ENCODE measurements around the gene DDIT4.
"Not testable (repeated sequence)": the region's sequence is repeated elsewhere in the genome, so short reads cannot be mapped to it uniquely, and the experiment has no call there.

Gene DDIT4, protein sequence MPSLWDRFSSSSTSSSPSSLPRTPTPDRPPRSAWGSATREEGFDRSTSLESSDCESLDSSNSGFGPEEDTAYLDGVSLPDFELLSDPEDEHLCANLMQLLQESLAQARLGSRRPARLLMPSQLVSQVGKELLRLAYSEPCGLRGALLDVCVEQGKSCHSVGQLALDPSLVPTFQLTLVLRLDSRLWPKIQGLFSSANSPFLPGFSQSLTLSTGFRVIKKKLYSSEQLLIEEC

DNA sequence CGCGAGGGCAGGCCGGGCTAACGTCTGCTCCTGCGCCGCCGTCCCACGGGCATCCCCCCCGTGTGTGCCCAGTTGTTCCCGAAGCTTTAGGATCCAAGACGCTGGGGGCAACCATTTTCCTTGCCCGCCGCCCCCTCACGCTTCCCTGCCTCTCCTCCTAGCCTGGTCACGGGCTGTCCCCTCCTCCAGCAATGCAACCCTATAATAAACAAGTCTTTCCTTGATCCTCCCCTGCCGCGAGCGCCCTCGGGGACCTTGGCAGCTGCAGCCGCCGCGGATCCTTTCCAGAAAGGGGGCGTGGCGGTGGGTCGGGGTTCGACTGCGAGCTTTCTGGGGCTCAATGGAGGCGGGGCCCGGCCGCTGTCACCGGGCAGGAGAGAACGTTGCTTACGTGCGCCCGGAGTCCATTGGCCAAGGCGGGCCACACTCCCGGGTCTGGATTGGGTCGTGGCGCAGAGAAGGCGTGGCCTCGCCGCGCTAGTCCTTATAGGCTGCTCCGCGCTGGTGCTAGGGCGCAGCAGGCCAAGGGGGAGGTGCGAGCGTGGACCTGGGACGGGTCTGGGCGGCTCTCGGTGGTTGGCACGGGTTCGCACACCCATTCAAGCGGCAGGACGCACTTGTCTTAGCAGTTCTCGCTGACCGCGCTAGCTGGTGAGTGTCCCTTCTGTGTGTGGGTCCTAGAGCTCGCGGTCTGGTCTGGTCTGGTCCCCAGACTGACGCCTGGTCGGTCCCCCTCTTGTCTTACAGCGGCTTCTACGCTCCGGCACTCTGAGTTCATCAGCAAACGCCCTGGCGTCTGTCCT is at the start of gene DDIT4:
DDIT4 (plus strand) TSS at position 515 of the 803 bp plus-strand sequence. CDS start 293 bp downstream, outside the sequence.
- peak; percentile 98 for DNase-seq

DNA sequence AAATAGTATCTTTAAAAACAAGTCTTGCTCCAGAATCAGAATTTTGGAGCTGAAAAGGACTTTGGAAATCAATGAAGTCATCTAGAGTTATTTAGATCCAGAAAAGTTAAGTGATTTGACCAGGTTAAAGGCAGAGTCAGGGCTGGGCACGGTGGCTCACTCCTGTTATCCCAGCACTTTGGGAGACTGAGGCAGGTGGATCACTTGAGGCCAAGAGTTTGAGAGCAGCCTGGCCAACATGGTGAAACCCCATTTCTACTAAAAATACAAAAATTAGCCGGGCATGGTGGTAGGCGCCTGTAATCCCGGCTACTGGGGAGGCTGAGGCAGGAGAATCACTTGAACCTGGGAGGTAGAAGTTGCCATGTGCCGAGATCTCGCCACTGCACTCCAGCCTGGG is 49.5 kb upstream of the DDIT4 start:
- not testable (repeated sequence) for DNase-seq

DNA sequence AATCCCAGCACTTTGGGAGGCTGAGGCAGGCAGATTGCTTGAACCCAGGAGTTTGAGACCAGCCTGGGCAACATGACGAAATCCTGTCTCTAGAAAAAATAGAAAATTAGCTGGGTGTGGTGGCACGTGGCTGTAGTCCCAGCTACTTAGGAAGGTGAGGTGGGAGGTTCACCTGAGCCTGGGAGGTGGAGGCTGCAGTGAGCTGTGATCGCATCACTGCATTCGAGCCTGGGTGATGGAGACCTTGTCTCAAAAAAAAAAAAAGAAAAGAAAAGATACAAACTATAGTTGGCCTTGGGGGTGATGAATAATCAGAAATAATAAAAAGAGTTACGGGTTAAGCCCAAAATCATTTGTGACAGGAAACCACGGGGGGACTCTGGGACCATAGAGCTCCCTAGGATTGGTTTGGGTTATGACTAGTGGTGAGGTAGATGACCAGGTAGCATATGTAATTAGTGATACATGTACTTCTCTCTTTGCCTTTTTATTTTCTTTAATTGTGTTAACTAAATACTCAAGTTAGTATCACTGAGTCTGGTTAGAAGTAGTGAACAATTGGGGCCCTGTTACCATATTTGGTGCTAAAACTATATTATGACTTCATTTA is 47.2 kb upstream of the DDIT4 start:
- DNase-seq: no peak

DNA sequence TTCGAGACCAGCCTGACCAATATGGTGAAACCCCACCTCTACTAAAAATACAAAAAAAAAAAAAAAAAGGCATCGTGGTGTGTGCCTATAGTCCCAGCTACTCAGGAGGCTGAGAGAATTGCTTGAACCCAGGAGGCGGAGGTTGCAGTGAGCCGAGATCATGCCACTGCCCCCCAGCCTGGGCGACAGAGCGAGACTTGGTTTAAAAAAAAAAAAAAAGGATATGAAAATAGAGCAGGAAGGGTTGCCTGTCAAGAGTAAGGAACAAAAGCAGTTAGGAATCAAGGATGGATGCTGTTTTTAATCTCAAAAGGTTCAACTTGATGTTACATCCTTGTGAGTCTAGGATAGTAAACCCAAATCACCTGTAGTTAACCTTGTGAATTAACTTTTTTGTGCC is 45.9 kb upstream of the DDIT4 start:
- no peak for DNase-seq

DNA sequence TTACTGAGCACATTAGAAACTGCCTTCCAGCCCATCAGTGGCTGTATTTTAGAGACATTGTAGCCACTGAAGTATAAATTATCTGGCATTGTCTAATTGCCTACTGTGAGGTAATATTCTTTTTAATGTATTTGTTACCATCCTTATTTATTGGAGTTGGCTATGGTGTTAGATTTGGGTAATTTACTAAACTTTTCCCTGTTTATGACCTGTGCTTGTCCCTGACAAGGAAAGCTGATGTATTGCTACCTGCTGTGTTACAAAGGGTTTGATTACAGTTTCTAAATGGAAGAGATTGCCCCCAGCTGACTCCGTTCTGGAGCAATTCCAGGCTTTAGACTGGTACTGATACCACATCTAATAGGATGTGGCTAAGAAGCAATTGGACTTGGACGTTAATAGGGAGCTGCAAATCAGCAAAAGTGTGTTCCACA is 45.4 kb upstream of the DDIT4 start:
- DNase-seq: no peak

DNA sequence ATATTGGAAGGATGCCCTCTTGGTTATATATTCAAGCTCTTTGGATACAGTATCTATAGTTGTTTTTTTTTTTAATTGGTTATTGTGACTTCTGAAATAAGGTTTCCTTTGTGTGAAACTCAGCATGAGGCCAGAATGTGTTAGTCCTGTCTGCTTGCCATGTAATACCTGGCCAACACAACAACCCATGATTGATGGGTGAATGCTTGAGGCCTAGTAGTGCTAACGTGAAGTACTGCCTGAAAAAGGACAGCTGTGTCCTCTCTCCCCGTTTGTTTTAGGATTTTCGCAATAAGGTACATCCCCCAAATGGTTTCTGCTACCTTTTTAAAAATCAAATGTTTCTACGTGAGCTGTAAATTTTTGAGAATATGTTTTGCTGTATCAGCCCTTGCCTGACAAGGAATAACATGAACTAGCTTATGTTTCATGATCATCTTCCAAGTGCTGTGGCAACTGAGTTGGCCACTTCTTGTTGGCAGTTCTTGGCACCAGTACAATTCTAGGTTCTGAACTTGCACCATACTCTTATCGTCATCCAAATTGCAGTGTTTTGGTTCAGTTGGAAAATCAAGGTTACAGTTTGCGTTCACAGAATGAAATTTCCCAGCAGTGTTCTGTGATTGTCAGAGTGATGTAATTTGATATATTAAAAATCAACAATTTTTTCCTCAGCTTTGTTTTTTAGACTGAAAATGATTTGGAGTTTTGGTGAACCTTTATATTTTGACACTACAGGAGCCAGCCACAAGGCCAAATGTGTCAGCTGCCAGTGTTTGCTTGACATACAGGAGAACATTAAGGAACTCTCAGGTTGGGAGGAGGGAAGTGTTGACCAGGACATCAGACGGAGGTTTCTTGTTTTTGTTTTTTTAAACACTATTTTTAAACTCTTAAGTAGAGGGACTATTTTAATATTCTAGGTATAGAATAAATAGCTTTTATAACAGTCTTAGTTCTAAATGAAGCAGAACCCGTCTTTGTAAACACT is 44.2 kb upstream of the DDIT4 start:
- no peak for DNase-seq

DNA sequence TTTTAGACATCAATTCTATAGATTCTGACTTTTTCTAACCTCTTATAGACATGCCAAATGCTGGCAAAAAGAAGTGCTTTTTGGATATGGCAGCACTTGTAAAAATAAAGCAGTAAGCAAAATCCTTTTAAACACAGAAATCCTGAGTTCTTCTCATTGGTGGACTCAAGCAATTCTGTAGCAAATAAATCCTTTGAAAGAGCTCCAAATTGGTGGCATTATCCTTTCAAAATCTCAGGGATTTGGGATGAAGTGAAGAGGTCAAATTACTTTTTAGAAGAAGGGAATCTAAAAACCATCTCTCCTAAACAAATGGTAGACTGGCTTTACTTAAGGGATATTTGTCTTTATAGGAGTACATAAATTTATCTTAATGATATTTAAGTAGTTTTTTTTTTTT is 40.1 kb upstream of the DDIT4 start:
- no peak for DNase-seq

DNA sequence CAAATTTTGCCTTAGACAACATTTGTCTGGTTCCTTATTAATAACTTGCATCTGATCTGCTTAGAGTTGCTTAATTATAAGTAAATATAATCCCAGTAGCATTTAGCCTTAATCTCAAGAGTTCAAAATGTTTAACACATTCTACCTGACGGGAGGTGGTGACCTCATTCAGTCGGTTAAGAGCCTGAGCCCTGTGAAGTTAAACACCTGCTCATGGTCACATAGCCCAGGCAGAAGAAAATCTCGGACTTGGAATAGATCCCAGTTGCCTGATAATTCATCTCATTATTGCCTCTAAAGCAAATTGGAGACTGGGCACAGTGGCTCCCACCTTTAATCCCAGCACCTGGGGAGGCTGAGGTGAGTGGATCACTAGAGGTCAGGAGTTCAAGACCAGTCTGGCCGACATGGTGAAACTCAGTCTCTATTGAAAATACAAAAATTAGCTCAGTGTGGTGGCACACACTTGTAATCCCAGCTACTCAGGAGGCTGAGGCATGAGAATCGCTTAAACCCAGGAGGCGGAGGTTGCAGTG is 39.1 kb upstream of the DDIT4 start:
- DNase-seq: no peak

DNA sequence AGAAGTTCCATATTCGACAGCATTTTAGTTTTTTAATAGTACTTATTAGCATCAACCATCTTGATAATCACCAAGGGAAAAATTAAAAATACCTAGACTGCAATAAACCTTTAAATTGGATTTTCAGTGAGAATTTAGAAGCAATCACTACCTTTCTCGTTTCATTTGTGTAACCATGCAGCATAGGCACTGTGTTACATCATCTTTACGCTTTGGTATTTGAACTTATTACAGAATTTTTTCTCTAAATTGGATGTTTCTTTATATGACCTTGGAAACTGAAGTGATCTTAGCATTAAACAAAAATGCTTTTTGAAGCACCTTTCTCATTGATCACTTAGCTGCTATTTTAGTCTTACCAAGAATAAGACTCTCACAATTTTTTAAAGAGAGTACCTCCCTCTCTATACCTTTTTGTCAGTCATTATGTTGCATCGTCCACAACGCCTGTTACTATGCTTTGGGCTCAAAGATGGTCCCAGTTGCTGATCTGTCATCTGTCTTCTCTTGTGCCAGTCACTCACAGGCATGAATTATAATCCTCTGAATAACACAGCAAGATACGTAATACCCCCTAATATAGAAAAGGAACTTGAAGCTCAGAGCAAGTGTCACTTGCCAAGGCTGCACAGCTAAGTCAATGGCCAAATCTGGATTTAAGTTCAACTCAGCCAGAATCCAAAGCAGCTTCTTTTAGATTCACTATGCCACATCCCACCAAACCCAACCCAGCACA is 38.0 kb upstream of the DDIT4 start:
- no peak for DNase-seq

DNA sequence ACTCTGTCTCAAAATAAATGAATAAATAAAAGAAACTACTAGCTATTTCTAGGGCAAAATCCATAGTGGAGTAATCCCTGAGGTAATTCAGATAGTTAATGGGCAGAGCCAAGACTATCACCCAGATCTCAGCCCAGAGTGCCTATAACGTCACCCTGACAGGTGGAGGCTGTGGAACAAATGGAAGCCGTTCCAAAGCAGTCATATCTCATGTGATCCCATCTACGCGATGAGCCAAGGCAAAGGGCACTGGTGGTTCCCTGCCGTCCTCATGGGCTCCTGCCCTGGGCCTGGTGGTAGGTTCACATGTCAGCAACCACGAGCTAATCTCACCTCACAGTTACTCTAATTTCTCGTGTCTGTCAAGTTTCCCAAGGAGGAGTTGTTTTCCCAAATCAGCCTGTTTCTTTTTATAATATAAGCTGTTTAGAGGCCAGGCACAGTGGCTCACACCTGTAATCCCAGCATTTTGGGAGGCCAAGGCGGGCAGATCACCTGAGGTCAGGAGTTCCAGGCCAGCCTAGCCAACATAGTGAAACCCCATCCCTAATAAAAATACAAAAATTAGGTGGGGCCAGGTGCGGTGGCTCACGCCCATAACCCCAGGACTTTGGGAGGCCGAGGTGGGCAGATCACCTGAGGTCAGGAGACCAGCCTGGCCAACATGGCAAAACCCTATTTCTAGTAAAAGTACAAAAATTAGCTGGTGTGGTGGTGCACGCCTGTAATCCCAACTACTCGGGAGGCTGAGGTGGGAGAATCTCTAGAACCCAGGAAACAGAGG is 35.1 kb upstream of the DDIT4 start:
- DNase-seq: no peak

DNA sequence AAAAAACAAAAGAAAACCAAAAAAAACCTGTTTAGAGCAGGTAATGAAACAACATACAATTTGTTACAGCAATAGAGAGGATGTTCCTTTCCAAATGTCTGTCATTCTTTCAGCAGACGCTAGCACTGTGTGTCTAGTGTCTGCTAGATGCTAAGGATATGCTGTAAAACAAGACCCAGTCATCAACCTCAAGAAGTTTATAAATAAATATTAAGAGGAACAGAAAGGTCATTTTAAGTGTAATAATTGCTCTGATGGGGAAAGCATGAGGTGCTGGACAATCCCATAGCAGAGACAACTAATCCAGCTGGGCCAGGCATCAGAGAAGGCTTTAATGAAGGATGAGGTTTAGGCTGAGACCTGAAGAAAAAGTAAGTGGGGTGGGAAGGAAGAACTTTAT is 34.3 kb upstream of the DDIT4 start:
- DNase-seq: no peak

DNA sequence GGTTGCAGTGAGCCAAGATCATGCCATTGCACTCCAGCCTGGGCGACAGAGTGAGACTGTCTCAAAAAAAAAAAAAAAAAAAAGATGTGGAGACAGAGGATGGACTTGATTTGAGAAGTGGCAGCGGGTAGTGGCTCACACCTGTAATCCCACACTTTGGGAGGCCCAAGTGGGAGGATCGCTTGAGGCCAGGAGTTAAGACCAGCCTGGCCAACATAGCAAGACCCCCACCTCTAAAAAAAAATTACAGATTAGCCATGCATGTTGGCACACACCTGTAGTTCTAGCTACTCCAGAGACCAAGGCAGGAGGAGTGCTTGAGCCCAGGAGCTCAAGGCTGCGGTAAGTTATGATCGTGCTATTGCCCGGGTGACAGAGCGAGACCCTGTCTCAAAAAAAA is 33.4 kb upstream of the DDIT4 start:
- DNase-seq: no peak

DNA sequence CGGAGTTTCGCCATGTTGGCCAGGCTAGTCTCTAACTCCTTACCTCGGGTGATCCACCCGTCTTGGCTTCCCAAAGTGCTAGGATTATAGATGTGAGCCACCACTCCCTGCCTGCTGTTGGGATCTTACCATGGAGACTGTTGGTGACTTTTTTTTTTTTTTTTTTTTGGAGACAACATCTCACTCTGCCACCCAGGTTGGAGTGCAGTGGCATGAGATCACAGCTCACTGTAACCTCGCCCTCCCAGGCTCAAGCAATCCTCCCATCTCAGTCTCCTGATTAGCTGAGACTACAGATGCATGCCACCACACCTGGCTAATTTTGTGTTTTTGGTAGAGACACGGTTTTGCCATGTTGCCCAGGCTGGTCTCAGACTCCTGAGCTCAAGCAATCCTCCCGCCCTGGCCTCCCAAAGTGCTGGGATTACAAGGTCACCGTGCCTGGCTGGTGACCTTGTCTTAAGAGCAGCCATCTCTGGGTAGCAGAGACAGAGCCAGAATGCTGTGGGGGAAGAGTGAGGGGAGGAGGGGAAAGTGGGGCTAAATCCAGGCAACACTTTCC is 32.0 kb upstream of the DDIT4 start:
- no peak for DNase-seq

DNA sequence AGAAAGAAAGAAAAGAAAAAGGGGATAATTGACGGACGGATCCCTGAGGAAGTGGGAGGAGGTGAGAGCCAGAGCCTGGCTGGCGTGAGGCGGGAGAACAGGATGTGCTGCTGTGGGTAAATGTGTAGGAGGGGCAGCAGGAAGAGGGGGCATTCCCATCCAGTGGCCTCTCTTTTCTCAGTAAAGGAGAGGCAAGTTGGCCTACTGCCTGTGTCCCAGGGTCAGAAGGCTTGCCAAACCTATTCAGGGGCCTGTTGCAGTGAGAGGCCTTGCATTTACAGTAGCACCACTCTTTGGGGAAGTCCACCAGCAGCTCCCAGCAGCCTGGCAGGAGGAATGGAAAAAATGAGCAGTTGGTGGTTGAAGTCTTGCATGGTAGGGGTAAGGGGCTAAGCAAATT is 31.0 kb upstream of the DDIT4 start:
- DNase-seq: no peak

DNA sequence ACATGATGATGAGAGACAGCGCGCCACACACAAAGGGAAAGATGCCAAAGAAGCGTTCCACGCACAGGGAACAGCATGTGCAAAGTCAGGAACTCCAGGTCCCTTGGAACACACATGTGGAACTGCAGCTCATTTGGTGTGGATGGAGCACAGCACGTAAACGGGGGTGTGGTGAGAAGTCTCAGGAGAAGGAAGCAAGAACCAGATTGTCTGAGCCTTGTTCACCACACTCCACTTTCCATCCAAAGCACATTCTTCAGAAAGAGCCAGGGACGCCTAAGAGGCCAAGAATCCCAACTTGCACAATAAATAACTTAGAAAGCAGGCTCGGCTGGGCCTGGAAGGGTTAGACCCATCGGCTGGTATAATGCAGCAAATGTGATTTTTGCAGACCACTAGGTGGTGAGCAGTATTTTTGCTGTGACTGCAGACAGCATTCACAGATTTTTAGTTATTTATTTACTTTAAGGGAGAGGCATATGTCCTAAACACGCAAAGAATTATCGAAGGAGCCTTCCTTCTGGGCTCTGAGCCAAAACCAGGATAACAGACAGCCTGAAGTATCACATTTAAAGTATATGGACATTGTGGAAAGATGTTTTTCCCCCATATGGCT is 29.8 kb upstream of the DDIT4 start:
- DNase-seq: no peak

DNA sequence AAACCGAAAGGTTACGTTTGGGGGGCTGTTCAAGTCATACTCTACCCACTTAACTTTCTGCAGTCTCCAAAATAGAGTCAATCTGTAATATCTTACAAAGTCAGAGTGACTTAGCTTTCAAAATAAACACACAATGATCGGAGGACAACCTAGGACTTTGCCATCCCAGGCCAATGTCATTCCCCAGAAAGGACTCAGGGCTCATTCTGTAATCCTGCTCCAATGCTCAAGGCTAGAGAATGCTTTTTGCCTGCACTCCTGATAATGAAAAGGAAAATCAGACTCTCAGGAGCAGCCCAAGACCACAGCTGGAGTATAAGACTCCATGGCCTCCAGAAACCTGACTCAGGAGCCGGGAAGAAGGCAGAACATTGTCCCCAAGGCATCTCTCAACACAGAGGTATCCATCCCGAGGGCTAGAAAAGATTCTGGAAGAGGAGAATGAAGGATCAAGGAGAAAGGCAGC is 29.1 kb upstream of the DDIT4 start:
- no peak for DNase-seq

DNA sequence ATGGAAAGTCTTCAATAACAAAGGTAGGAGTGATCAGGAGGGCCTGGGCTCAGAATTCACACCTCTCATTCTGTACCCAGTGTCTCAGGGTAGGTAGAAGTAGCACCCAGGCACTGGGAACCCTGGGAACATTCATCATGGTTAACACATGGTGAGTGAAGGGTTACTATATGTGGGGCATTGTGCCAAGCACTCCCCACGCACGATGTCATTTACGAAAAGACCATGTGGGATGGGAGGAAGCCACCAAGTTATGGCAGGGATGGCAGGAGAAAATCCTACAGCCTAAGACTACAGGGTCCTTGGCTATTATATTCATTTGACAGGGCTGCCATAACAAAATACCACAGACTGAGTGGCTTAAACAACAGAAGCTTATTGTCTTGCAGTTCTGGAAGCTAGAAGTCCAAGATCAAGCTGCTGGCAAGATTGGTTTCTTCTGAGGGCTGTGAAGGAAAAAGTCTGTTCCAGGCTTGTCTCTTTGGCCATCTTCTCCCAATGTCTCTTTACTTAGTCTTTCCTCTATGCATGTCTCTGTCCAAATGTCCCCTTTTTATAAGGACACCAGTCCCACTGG is 27.7 kb upstream of the DDIT4 start:
- DNase-seq: no peak

DNA sequence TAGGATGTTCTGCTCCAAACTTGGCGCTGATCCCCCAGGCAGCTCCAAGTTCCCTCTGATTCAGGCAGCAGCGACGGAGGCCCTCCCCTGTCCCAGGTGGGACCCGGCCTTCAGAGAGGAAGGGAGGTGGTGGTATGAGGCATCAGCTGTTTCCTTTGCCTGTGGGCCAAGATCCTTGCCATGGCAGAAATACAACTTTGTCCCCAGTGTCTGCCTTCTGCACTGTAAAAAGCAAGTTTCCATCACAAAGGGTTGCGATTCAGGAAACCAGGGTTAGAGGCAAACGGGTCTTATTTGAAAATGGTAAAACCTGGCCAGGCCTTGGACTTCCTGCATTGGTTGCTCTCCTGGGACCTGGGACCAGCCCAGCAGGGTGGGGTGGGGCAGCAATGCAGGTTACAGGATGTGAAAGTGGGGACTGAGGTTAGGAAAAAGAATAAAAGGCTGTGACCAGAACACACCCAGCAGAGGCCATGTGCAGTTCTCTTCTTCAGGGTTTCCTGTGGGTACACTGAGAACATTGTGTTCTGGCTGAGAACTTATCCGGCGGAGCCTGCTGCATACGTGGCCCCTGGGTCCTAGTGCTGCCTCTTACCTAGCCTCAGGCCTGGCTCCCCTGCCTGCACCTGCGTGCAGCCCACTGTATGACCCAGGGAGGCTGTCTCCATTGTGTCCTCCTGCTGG is 25.1 kb upstream of the DDIT4 start:
- peak; percentile 60 for DNase-seq

All from activated CD4-positive, CD25-positive, alpha-beta regulatory T cell treated with anti-CD3 and anti-CD28 coated beads, Interleukin-2, amount 50 U/mL, for 72 hours (primary cell).